Colonic mucosa (tissue), 4 donors: Measurements from ENCODE around the gene AGXT2. TPM values are rescaled to one million over a fixed set of nuclear protein-coding genes. Genes with fewer than 3 reads are reported as not detected.

Experiments used
- DNase-seq: peaks from one replicate; pipeline ENCODE4 v3.0.0-alpha.2; 2020
- H3K27ac ChIP-seq: fragments of 200-600 bp; one replicate; pipeline ENCODE4 v1.8.0; 2021
- H3K27me3 ChIP-seq: fragments of 200-600 bp; one replicate; pipeline ENCODE4 v1.8.0; 2021
- H3K36me3 ChIP-seq: fragments of 200-600 bp; one replicate; pipeline ENCODE4 v1.8.0; 2021
- H3K4me1 ChIP-seq: fragments of 200-600 bp; one replicate; pipeline ENCODE4 v1.8.0; 2021; ENCODE audit warnings: mild to moderate bottlenecking
- H3K4me3 ChIP-seq: fragments of 200-600 bp; one replicate; pipeline ENCODE4 v1.8.0; 2021
- H3K9ac ChIP-seq, 2 donors: one replicate each; pipeline ENCODE4 v1.7.0; 2013; ENCODE audit warnings: control low read depth in 2 of 2, low read depth in 2 of 2, low read length in 2 of 2
- H3K9me3 ChIP-seq: fragments of 200-600 bp; one replicate; pipeline ENCODE4 v1.8.0; 2021
- intact Hi-C: fragments of 100-400 bp; cut with DNase I; formaldehyde crosslinking; loops from one replicate; pipeline ENCODE4 v1.14.1; 2022
- total RNA-seq, 2 donors: library from RNA; stranded (reverse); fragmentation: NEBNext Ultra II Directional in 1 of 2; extraction: Animal tissue kit (Norgen Biotek cat#: 25700) in 1 of 2; gene quantifications; one replicate each; pipeline ENCODE4 v1.2.1, GENCODE V29; 2021
- TF ChIP-seq, protein P1 (sequence below): fragments of 200-600 bp; IDR thresholded peaks from one replicate; pipeline ENCODE4 v1.8.0; 2022; ENCODE audit warnings: antibody characterized with exemption, mild to moderate bottlenecking
- donor health status: healthy.
- donor health status: DM: no; HTN: no; CAD: no.
- donor health status: DM: no; HTN: no; CAD: no.

Gene AGXT2
- total RNA-seq, 2 donors from 2014 or later = 0.16 TPM; not detected in 1

DNA sequence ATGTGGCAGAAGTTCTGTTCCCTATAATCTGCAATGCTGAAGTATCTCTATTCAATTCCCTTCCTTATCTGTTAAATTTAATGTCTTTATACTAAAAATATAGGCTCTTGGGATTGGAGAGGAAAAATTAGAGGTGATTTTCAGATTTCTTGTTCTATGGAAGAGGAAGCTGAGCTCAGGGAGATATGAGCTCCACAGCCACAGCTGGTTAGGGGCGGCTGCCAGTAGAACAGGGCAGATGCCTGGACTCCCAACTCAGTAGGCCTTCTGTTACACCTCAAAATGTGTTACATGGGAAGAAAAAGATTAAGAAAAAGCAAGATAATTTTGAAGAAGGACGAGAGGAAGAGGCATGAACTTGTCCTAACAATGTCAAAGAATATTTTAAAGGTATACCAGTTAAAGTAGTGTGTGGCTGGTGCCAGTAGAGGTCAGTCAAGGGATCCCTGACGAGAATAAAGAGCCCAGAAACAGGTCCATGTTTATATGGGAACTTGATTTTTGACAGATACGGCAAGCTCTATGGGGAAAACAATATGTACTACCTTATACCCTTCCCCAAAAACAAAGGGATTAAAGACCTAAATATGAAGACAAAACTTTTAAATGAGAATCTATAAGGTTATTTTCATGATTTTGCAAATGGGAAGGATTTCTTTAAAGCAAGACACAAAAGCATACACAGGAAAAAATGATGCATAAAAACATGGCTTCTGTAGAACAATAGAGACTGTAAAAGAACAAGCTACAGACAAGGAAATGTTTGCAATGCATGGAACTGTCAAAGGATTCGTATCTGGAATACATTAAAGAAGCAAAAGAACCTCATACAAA lies 89.7 kb downstream of the AGXT2 start:
- Histone ChIP-seq H3K9ac (no peak overlapping the region), H3K27ac (no peak overlapping the region), H3K9me3 (no peaks in the 10 kb centered on the region), H3K4me1 (no peaks in the 10 kb centered on the region), H3K36me3 (no peaks in the 10 kb centered on the region), H3K27me3 (no peaks in the 10 kb centered on the region), H3K4me3 (no peak overlapping the region)
- TF ChIP-seq, protein P1, sequence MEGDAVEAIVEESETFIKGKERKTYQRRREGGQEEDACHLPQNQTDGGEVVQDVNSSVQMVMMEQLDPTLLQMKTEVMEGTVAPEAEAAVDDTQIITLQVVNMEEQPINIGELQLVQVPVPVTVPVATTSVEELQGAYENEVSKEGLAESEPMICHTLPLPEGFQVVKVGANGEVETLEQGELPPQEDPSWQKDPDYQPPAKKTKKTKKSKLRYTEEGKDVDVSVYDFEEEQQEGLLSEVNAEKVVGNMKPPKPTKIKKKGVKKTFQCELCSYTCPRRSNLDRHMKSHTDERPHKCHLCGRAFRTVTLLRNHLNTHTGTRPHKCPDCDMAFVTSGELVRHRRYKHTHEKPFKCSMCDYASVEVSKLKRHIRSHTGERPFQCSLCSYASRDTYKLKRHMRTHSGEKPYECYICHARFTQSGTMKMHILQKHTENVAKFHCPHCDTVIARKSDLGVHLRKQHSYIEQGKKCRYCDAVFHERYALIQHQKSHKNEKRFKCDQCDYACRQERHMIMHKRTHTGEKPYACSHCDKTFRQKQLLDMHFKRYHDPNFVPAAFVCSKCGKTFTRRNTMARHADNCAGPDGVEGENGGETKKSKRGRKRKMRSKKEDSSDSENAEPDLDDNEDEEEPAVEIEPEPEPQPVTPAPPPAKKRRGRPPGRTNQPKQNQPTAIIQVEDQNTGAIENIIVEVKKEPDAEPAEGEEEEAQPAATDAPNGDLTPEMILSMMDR = peak; percentile 25
- peak; percentile 28 for DNase-seq
- intact Hi-C loops = no loop called here

GRCh38 chr5:34957321-34957720 lies 90.4 kb downstream of the AGXT2 start:
- no peak overlapping the region for H3K27ac ChIP-seq
- TF ChIP-seq, protein P1 = no peak

More at GRCh38 chr5:34957321-34957720, 90.4 kb downstream of the AGXT2 start:
- no peaks in the 10 kb centered on the region for H3K4me1 ChIP-seq
- DNase-seq = no peak
- no peaks in the 10 kb centered on the region for H3K27me3 ChIP-seq
- H3K9ac ChIP-seq = no peak overlapping the region
- intact Hi-C loops = no loop called here
- no peak overlapping the region for H3K4me3 ChIP-seq
- H3K9me3 ChIP-seq = no peaks in the 10 kb centered on the region
- H3K36me3 ChIP-seq = no peaks in the 10 kb centered on the region

Other genes with a start within 250 kb of the AGXT2 start
- under 1 TPM in 1 of 2 donors, not detected in 1; 0.35 TPM for gene TTC23L, start 208.8 kb downstream of the AGXT2 start, total RNA-seq
- 10 to 100 TPM; 12.6 to 17.4 TPM for gene RAD1, start 132.4 kb downstream of the AGXT2 start, total RNA-seq
- gene BRIX1, start 132.2 kb downstream of the AGXT2 start, total RNA-seq = 10 to 100 TPM; 13.6 to 22.6 TPM
- 10 to 100 TPM; 39.5 to 40.4 TPM for gene DNAJC21, start 118.4 kb downstream of the AGXT2 start, total RNA-seq
- 10 to 100 TPM; 23.7 to 38.6 TPM for gene PRLR, start 182.5 kb upstream of the AGXT2 start, total RNA-seq